ENCODE data around the gene ARHGEF40. TPM values are rescaled to one million over a fixed set of nuclear protein-coding genes. Genes with fewer than 3 reads are reported as not detected.

Gene ARHGEF40
- total RNA-seq, 2 experiments from 2014 or later: 1.2 to 1.3 TPM

GRCh38 chr14:21074398-21075272 lies 4.5 kb downstream of the ARHGEF40 start:
- CTCF ChIA-PET: no interaction called here
- DNase-seq: no peak
- H3K27ac ChIP-seq (ENCODE audit: low read depth in 1 of 2, low read length in 2 of 2): no peak overlapping the region
- no peak overlapping the region for H3K27ac Mint-ChIP-seq
- no peak overlapping the region for H3K4me3 ChIP-seq (ENCODE audit: low read length)
- H3K27me3 Mint-ChIP-seq: peaks cover 46% of the 10 kb centered on the region
- POLR2A ChIA-PET: no interaction called here
- H3K36me3 Mint-ChIP-seq (ENCODE audit: low read depth): no peaks in the 10 kb centered on the region
- peaks cover 0 to 3% of the 10 kb centered on the region in 2 experiments for H3K9me3 ChIP-seq (ENCODE audit: control insufficient read depth in 1 of 2, insufficient read depth in 1 of 2, low read length in 2 of 2)
- no peaks in the 10 kb centered on the region for H3K36me3 ChIP-seq (ENCODE audit: insufficient read depth, low read length)
- intact Hi-C loops (cut with DNase I, micrococcal nuclease): no loop called here
- no peaks in the 10 kb centered on the region for H3K9me3 Mint-ChIP-seq
- H3K4me1 Mint-ChIP-seq (ENCODE audit: low read depth): peaks cover 22% of the 10 kb centered on the region
- H3K4me1 ChIP-seq (ENCODE audit: insufficient read depth, low read length): peaks cover 24% of the 10 kb centered on the region
- H3K4me3 Mint-ChIP-seq: no peak overlapping the region
- H3K27me3 ChIP-seq (ENCODE audit: control insufficient read depth in 1 of 2, insufficient read depth in 2 of 2, low read length in 2 of 2): peaks cover 24 to 33% of the 10 kb centered on the region in 2 experiments
- TF ChIP-seq CTCF (IDR thresholded peaks at IDR 0.05): no peak
- ATAC-seq (ENCODE audit: poor library complexity): no peak

DNA sequence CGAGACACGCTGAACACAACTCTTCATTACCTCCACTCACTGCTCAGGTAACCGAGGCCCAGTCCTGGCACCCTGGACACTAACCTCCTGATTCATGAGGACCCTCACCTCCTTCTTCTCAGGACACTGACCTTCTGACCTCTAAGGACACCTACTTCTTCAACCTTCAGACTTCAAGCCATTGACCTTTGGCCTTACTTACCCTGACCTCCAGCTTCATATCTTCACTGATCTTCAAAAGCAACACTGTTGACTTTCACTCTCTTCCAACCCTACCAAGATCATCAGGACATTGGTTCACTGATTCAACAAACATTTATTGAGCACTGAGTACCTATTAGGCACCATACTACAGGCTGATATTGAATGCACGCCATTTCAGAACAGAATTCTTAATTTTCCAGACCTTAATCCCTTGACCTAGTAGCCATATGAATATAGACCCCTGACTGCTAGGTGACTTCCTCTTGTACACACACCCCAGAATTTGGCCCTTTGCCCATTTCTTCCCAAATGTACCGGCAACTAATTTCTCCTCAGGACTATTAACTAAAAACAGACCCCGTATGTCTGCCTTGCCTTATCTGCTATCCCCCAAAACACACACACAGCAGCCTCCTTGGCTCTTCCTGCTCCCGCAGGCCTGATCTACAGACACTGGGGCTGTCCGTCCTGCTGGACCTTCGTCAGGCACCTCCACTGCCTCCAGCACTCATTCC lies 5.8 kb downstream of the ARHGEF40 start:
- intact Hi-C loops (cut with DNase I, micrococcal nuclease): no loop called here

GRCh38 chr14:21077672-21078071 lies 7.6 kb downstream of the ARHGEF40 start:
- no peaks in the 10 kb centered on the region for H3K4me1 ChIP-seq (ENCODE audit: insufficient read depth, low read length)
- Mint-ChIP-seq H3K27me3 (peaks cover 22% of the 10 kb centered on the region), H3K36me3 (ENCODE audit: low read depth) (no peaks in the 10 kb centered on the region), H3K4me3 (no peak overlapping the region), H3K4me1 (ENCODE audit: low read depth) (no peaks in the 10 kb centered on the region), H3K9me3 (no peaks in the 10 kb centered on the region), H3K27ac (no peak overlapping the region)
- intact Hi-C loops (cut with DNase I, micrococcal nuclease): no loop called here
- H3K4me3 ChIP-seq (ENCODE audit: low read length): no peak overlapping the region
- H3K27me3 ChIP-seq (ENCODE audit: control insufficient read depth in 1 of 2, insufficient read depth in 2 of 2, low read length in 2 of 2): peaks cover 3 to 5% of the 10 kb centered on the region in 2 experiments
- CTCF ChIA-PET: interaction anchor here (1.3 kb wide), 1 partner anchor 15 kb away, joined by 5 read pairs; no protein-coding TSS in a partner anchor
- H3K9me3 ChIP-seq (ENCODE audit: control insufficient read depth in 1 of 2, insufficient read depth in 1 of 2, low read length in 2 of 2): no peaks in the 10 kb centered on the region
- no peaks in the 10 kb centered on the region for H3K36me3 ChIP-seq (ENCODE audit: insufficient read depth, low read length)
- no peak for DNase-seq
- no peak overlapping the region for H3K27ac ChIP-seq (ENCODE audit: low read depth in 1 of 2, low read length in 2 of 2)
- POLR2A ChIA-PET: no interaction called here
- no peak for ATAC-seq (ENCODE audit: poor library complexity)
- no peak for TF ChIP-seq CTCF (IDR thresholded peaks at IDR 0.05)

More for the DNA sequence above, 5.8 kb downstream of the ARHGEF40 start:
- Mint-ChIP-seq H3K9me3 (no peaks in the 10 kb centered on the region), H3K27me3 (peaks cover 40% of the 10 kb centered on the region), H3K36me3 (ENCODE audit: low read depth) (no peaks in the 10 kb centered on the region), H3K27ac (no peak overlapping the region), H3K4me1 (ENCODE audit: low read depth) (peaks cover 13% of the 10 kb centered on the region), H3K4me3 (no peak overlapping the region)
- no peak for DNase-seq
- Histone ChIP-seq H3K36me3 (ENCODE audit: insufficient read depth, low read length) (no peaks in the 10 kb centered on the region), H3K4me1 (ENCODE audit: insufficient read depth, low read length) (peaks cover 13% of the 10 kb centered on the region), H3K27ac (ENCODE audit: low read depth in 1 of 2, low read length in 2 of 2) (no peak overlapping the region), H3K9me3 (ENCODE audit: control insufficient read depth in 1 of 2, insufficient read depth in 1 of 2, low read length in 2 of 2) (no peaks in the 10 kb centered on the region), H3K4me3 (ENCODE audit: low read length) (no peak overlapping the region), H3K27me3 (ENCODE audit: control insufficient read depth in 1 of 2, insufficient read depth in 2 of 2, low read length in 2 of 2) (peaks cover 15 to 23% of the 10 kb centered on the region in 2 experiments)
- ATAC-seq (ENCODE audit: poor library complexity): no peak
- ChIA-PET CTCF (no interaction called here), POLR2A (no interaction called here)
- no peak for TF ChIP-seq CTCF (IDR thresholded peaks at IDR 0.05)
